ENCODE data around the gene ME3. TPM values are rescaled to one million over a fixed set of nuclear protein-coding genes. Genes with fewer than 3 reads are reported as not detected.

Gene ME3
- polyA plus RNA-seq, 5 donors, result 28.9 to 42.9 (median 31.6) TPM

- DNase-seq, result no peak
Measured at GRCh38 chr11:86589204-86589603, 83.2 kb downstream of the ME3 start.

- no peak for DNase-seq
Measured at GRCh38 chr11:86588566-86589090, 83.8 kb downstream of the ME3 start.

- no peak for DNase-seq
Measured at GRCh38 chr11:86587264-86588193, 84.9 kb downstream of the ME3 start.

GRCh38 chr11:86586307-86586706 is 86.1 kb downstream of the ME3 start:
- no peak for DNase-seq

DNA sequence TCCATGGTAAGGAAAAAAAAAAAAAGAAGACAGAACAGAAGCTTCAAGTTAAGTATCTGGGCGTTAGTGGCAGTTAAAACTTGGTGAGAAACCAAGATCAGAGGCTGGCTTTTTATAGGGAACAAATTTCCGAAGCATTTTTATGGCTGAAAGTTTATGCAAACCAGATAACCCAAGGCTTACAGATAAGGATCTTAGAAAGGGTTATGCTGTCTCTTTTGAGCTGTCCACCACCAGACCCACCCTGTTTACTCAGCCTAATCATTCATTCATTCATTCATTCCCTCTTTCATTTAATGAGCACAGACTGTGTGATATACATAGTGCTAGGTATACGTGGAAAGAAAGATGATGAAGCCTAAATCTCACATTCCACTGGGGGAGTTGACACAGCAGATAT is 89.5 kb downstream of the ME3 start:
- DNase-seq, result no peak

DNA sequence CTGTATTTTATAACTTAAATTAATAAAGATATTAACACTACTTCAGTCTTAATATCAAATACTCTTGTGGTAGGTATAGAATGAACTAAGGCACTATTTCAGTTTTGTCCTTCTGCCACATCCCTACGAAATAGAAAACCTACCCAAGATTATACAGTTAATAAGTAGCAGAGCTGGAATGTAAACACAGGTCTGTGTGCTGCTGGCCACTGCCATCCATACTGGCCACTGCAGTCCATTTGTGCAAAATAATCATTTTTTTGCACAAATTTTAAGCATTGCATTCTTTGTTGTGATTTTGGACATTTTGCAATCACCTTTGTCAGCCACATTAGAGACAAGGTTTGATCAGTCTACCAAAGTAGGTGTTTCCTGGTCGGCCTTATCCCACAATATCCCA is 91.9 kb downstream of the ME3 start:
- no peak for DNase-seq

- DNase-seq, result no peak
Measured at GRCh38 chr11:86579406-86579731, 93.0 kb downstream of the ME3 start.

DNA sequence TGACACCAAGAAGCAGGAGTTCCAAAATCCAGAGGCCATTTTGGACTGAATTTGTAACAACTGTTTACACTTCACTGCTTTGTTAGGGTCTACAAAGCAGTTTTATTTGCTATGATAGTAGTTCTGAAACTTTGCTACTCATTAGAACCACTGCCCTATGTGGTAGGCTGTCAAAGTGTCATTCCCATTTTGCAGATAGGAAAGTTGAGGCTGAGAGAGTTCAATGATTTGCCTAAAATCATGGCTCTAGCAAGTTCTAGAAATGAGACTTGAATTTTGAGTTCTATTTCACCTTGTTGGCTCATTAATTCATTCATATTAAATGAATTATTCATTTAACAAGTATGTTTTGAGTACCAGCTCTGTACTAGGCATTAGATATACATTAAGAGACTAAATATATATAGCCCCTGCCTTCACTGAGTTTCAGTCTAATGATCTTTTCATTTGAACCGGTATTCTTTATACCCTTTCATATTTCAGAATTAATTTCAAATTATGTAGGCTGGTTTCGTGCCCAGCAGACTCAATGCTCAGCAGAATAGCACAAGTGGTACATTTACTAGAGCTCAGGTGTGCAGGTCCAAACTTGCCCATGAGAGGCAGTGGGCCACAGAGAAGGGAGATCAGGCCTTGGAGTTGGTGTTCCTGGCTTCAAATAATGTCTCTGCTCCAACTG is 93.5 kb downstream of the ME3 start:
- DNase-seq, result no peak

GRCh38 chr11:86577644-86578636 is 94.5 kb downstream of the ME3 start:
- DNase-seq, result no peak

DNA sequence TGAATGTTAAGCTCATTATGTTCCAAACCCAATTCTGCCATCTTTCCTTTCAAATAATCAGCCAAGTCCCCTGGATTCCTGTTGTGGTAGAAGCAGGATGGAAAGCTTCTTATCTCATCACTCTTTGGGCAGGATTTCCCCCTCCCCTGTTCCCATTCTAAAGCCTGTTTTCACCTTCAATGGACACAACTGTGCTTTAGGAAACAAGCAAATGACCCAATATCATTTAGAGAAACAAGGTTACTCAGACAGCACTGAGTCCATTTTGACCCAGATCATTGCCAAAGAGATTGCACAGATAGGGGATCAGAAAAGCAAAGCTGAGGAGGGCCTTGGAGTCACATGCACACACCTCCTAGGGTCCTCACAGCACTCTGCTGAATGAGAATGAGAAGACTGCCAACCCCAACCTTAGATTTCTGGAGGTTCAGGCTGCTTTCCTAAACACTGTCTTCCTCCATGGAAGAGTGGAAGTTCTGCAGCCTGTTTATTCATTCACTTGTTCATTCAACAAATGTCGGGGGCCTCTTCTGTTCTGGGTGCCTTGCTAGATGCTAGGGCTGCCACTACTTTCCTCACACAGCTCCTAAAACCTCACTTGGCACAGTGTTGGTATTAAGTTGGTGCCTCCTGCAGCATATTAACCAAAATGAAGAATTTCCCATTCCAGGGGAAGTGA is 95.3 kb downstream of the ME3 start:
- DNase-seq, result no peak

DNA sequence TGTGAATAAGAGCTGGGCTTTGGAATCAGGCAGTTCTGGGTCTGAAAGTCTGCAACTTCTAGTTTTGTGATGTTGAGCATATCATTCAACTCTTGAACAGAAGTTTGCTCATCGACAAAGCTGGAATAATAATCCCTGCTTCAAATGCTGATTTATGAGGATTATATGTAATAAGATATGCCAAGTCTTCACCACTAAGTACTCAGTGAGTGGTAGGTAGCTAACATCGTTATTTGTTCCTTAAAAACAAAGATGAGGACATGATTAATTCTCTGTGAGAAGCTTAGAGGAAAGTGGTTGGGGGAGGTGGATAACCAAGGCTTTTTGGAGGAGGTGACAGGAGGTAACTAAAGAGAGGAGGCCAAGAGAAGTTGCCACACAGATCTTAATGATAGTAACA is 96.5 kb downstream of the ME3 start:
- DNase-seq, result no peak

GRCh38 chr11:86575208-86575855 is 97.1 kb downstream of the ME3 start:
- no peak for DNase-seq

- no peak for DNase-seq
Measured at GRCh38 chr11:86574493-86575207, 97.8 kb downstream of the ME3 start.

DNA sequence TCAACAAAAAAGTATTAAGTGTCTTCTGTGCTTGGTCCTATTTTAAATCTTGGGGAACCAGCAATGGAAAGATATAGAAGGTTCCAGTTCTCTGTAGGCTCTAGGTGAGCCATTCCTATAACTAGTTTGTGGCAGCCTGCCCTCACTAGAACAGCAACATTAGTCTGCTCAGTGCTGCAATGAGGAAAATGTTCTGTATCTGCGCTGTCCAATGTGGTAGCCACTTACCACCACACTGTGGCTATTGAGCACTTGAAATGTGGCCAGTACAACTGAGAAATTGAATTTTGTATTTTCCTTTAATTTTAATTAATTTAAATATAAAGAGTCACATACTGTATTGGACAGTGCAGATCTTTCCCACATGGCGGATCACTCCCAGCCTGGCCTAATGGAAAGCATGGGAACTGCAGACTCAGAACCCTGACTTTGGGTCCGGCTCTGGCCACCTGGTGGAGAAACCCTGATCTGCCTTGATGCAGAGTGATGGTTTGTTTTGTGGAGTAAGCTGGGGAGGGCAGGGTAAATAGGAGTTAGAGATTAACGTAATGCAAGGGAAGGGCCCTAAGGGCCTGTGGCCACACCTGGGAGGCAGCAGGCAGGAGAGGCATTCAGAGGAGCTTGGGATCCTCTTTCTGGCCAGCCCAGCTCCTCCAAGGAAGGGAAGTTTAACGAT is 101.0 kb downstream of the ME3 start:
- no peak for DNase-seq

- DNase-seq, result no peak
Measured at GRCh38 chr11:86570451-86570850, 102.0 kb downstream of the ME3 start.

- DNase-seq, result no peak
Measured at GRCh38 chr11:86570020-86570419, 102.4 kb downstream of the ME3 start.

DNA sequence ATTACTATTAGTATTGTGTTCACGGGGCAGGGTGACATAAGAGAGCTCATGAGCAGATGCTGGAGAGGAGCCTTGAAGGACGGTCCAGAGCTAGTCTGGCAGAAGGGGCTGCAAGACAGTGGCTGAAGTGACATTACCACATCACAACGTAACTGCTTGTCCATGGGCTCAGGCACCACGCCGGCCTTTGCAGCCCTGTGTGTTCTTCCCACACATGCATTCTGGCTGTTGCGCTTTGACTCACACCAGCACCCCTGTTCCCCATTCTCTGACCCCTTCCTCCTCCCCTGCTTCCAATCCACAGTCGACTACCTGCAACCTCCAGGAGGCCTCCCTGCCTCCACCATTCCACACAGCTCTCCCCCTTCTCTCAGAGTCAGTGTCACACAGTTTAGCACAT is 103.3 kb downstream of the ME3 start:
- no peak for DNase-seq

GRCh38 chr11:86565801-86566312 is 106.6 kb downstream of the ME3 start:
- DNase-seq, result no peak

DNA sequence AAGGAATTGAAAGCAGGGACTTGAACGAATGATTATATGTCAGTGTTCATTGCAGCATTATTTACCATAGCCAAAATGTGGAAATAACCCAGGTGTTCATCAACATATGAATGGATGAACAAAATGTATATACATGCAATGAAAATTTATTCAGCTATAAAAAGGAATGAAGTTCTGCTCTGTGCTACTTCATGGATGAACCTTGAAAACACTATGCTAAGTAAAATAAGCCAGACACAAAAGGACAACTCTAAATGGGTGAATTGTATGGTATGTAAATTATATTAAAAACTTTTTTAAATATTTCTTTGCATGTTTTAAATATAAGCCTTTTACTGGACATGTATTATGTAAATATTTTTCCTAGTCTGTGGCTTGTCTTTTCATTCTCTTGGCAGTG is 107.0 kb downstream of the ME3 start:
- no peak for DNase-seq

Data from right lung (tissue), 5 donors.